ENCODE measurements around the gene ACTN1. TPM values are rescaled to one million over a fixed set of nuclear protein-coding genes. Genes with fewer than 3 reads are reported as not detected.
A peak's percentile ranks its signal among the peaks of the same experiment; 100 is the strongest.

ACTN1 gene
- polyA plus RNA-seq, 3 donors: 41.4 to 75.0 (median 69.4) TPM

- Histone ChIP-seq H3K36me3 (replicated peaks in 1 of 2; ENCODE audit: control insufficient read depth in 1 of 2, insufficient read depth in 2 of 2, low read length in 2 of 2) (no peaks in the 10 kb centered on the region), H2AFZ (ENCODE audit: insufficient read depth, low read depth, low read length, poor library complexity, severe bottlenecking) (peak overlapping the region; percentile 25), H3K9ac (ENCODE audit: insufficient read depth, low read length, poor library complexity, severe bottlenecking) (no peak overlapping the region), H3K4me2 (replicated peaks; ENCODE audit: extremely low read depth, low read length, poor library complexity, severe bottlenecking) (peak overlapping the region; percentile 4), H3K9me3 (replicated peaks in 1 of 2; ENCODE audit: control insufficient read depth in 1 of 2, insufficient read depth in 1 of 2, low read length in 2 of 2) (no peaks in the 10 kb centered on the region), H3K4me1 (ENCODE audit: control insufficient read depth in 1 of 2, insufficient read depth in 2 of 2, low read length in 2 of 2) (peaks cover 4 to 7% of the 10 kb centered on the region in 2 donors), H3K27ac (ENCODE audit: low read depth in 1 of 2, low read length in 2 of 2) (no peak overlapping the region), H4K20me1 (ENCODE audit: insufficient read depth, low read length) (no peaks in the 10 kb centered on the region), H3K27me3 (ENCODE audit: control insufficient read depth in 2 of 2, insufficient read depth in 2 of 2, low read length in 2 of 2) (no peaks in the 10 kb centered on the region), H3K4me3 (replicated peaks in 1 of 3; ENCODE audit: low read depth in 2 of 3, low read length in 3 of 3) (no peak overlapping the region), H3K79me2 (ENCODE audit: insufficient read depth, low read length) (no peaks in the 10 kb centered on the region)
- DNase-seq: peak; percentile 43 to 65 (median 59)
- 71% methylated on average over 1 of the region's 11 CpGs for WGBS (ENCODE audit: insufficient coverage)
- peak; percentile 82 for TF ChIP-seq CTCF (IDR thresholded peaks at IDR 0.05)
- H3K9me3 Mint-ChIP-seq: no peaks in the 10 kb centered on the region
- H3K27ac Mint-ChIP-seq: peak overlapping the region in 2 of 7 donors; percentile 26 to 76
- H3K27me3 Mint-ChIP-seq (ENCODE audit: low read depth in 3 of 3): peaks cover 0 to 2% (median 1%) of the 10 kb centered on the region in 3 donors
- intact Hi-C loops (cut with micrococcal nuclease): no loop called here
- peaks cover 4% of the 10 kb centered on the region for H3K4me1 Mint-ChIP-seq
- no peak overlapping the region for H3K4me3 Mint-ChIP-seq
- no peaks in the 10 kb centered on the region for H3K36me3 Mint-ChIP-seq
Observed at GRCh38 chr14:68824517-68825347, 154.4 kb downstream of the ACTN1 start.

DNA sequence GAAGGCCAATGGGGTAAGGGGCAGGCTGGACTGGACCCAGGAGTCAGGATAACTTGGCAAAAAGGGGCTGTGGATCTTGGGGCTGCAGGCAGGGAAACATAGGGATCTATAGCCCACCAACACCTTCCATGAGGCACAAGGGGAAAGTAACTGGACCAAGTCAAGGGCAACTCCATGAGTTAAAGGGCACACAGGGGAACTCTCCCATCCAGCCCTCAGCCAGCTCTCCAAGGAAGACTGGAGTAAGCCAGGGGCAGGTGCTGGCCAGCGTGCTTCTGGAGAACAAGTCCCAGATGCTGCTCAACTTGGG, 154.9 kb downstream of the ACTN1 start:
- Histone ChIP-seq H3K9ac (ENCODE audit: insufficient read depth, low read length, poor library complexity, severe bottlenecking) (no peak overlapping the region), H3K9me3 (replicated peaks in 1 of 2; ENCODE audit: control insufficient read depth in 1 of 2, insufficient read depth in 1 of 2, low read length in 2 of 2) (no peaks in the 10 kb centered on the region), H2AFZ (ENCODE audit: insufficient read depth, low read depth, low read length, poor library complexity, severe bottlenecking) (peak overlapping the region; percentile 25), H3K4me1 (ENCODE audit: control insufficient read depth in 1 of 2, insufficient read depth in 2 of 2, low read length in 2 of 2) (peaks cover 4 to 7% of the 10 kb centered on the region in 2 donors), H3K4me3 (replicated peaks in 1 of 3; ENCODE audit: low read depth in 2 of 3, low read length in 3 of 3) (no peak overlapping the region), H3K27me3 (ENCODE audit: control insufficient read depth in 2 of 2, insufficient read depth in 2 of 2, low read length in 2 of 2) (no peaks in the 10 kb centered on the region), H3K27ac (ENCODE audit: low read depth in 1 of 2, low read length in 2 of 2) (no peak overlapping the region), H3K36me3 (replicated peaks in 1 of 2; ENCODE audit: control insufficient read depth in 1 of 2, insufficient read depth in 2 of 2, low read length in 2 of 2) (no peaks in the 10 kb centered on the region), H4K20me1 (ENCODE audit: insufficient read depth, low read length) (no peaks in the 10 kb centered on the region), H3K4me2 (replicated peaks; ENCODE audit: extremely low read depth, low read length, poor library complexity, severe bottlenecking) (no peak overlapping the region), H3K79me2 (ENCODE audit: insufficient read depth, low read length) (no peaks in the 10 kb centered on the region)
- peaks cover 0 to 2% (median 1%) of the 10 kb centered on the region in 3 donors for H3K27me3 Mint-ChIP-seq (ENCODE audit: low read depth in 3 of 3)
- no peak for TF ChIP-seq CTCF (IDR thresholded peaks at IDR 0.05)
- 100% methylated on average over 1 of the region's 1 CpG for WGBS (ENCODE audit: insufficient coverage)
- H3K4me3 Mint-ChIP-seq: no peak overlapping the region
- H3K36me3 Mint-ChIP-seq: no peaks in the 10 kb centered on the region
- H3K4me1 Mint-ChIP-seq: peaks cover 4% of the 10 kb centered on the region
- intact Hi-C loops (cut with micrococcal nuclease): no loop called here
- DNase-seq: no peak
- no peaks in the 10 kb centered on the region for H3K9me3 Mint-ChIP-seq
- H3K27ac Mint-ChIP-seq: no peak overlapping the region

Small RNA genes within 50 kb of the gene (small RNA-seq; reads per million reads assigned to genes)
- gene BANF1P1 (ENCODE audit: insufficient read length, low read depth): not detected
- gene HMGN1P3 (ENCODE audit: insufficient read length, low read depth): not detected
- gene RPS29P1 (ENCODE audit: insufficient read length, low read depth): not detected

Other genes starting within 250 kb of the ACTN1 start
- gene ZFP36L1, start 186.2 kb downstream of the ACTN1 start, polyA plus RNA-seq: 100 to 1,000 TPM; 151 to 934 (median 185) TPM
- 10 to 100 TPM; 22.2 to 55.1 (median 30.6) TPM for gene DCAF5, start 173.8 kb upstream of the ACTN1 start, polyA plus RNA-seq
- gene EXD2, start 212.2 kb upstream of the ACTN1 start, polyA plus RNA-seq: 1 to 10 TPM; 2.3 to 4.0 (median 3.1) TPM

All from CD14-positive monocyte (primary cell).